Stimulated activated naive CD8-positive, alpha-beta T cell treated with anti-CD3 and anti-CD28 coated beads, Interleukin-15, Interleukin-2, amounts not matched to agents 100 ng/mL and 50 ng/mL, for 24 hours (primary cell): Measurements from ENCODE around the gene RFX2.
"Not testable (repeated sequence)": the region's sequence is repeated elsewhere in the genome, so short reads cannot be mapped to it uniquely, and the experiment has no call there.

Source experiments
- H3K27ac Mint-ChIP-seq: one replicate; pipeline ENCODE4 v1.8.0; 2021; ENCODE audit warnings: mild to moderate bottlenecking, mixed read lengths
- H3K27me3 Mint-ChIP-seq: one replicate; pipeline ENCODE4 v1.8.0; 2021; ENCODE audit warnings: mixed read lengths
- H3K36me3 Mint-ChIP-seq: one replicate; pipeline ENCODE4 v1.8.0; 2021; ENCODE audit warnings: low read depth, mixed read lengths
- H3K4me1 Mint-ChIP-seq: one replicate; pipeline ENCODE4 v1.8.0; 2021; ENCODE audit warnings: low read depth, mixed read lengths
- H3K4me3 Mint-ChIP-seq: one replicate; pipeline ENCODE4 v1.8.0; 2021; ENCODE audit warnings: mild to moderate bottlenecking, mixed read lengths
- H3K9me3 Mint-ChIP-seq: one replicate; pipeline ENCODE4 v1.8.0; 2021; ENCODE audit warnings: mixed read lengths

Gene RFX2

GRCh38 chr19:6014551-6015135 lies 95.7 kb downstream of the RFX2 start:
- H3K27me3 Mint-ChIP-seq, result no peaks in the 10 kb centered on the region
- no peak overlapping the region for H3K27ac Mint-ChIP-seq
- no peaks in the 10 kb centered on the region for H3K36me3 Mint-ChIP-seq
- H3K9me3 Mint-ChIP-seq, result no peaks in the 10 kb centered on the region
- no peaks in the 10 kb centered on the region for H3K4me1 Mint-ChIP-seq
- H3K4me3 Mint-ChIP-seq, result no peak overlapping the region

DNA sequence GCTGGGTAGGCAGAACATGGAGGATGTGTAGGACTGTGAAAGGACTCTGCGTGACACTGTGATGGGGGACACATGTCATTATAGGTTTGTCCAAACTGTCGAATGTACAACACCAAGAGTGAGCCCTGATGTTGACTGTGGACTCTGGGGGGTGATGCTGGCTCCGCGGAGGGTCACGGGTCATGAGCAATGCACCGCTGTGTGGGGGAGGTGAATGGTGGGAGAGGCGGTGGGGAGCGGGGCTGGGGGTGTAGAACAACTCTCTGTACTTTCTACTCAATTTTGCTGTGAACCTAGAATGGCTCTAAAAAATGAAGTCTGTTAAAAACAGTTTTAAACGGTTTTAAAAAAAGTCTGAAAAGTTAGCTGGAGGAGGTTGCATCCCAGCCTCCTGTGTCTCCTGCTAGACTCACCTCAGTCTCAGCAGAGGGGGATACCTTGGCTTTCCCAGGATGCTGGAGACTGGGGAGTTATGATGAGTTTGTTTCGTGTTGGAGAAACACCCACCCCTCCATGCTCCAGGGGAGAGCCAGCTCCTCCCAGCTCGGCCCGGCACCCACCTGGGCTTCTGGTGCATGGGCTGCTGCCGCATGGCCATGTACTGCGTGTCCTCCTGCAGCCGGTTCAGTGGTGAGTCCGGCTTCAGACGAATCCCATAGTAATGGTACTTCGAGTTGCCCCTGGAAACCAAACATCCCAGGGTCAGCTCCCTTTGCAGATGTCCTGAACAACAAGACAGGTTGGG lies 97.7 kb downstream of the RFX2 start:
- no peaks in the 10 kb centered on the region for H3K36me3 Mint-ChIP-seq
- no peaks in the 10 kb centered on the region for H3K4me1 Mint-ChIP-seq
- no peak overlapping the region for H3K27ac Mint-ChIP-seq
- H3K9me3 Mint-ChIP-seq, result no peaks in the 10 kb centered on the region
- no peak overlapping the region for H3K4me3 Mint-ChIP-seq
- no peaks in the 10 kb centered on the region for H3K27me3 Mint-ChIP-seq

GRCh38 chr19:6011794-6012193 lies 98.5 kb downstream of the RFX2 start:
- Mint-ChIP-seq H3K27ac (no peak overlapping the region), H3K4me1 (no peaks in the 10 kb centered on the region), H3K27me3 (no peaks in the 10 kb centered on the region), H3K9me3 (no peaks in the 10 kb centered on the region), H3K4me3 (no peak overlapping the region), H3K36me3 (no peaks in the 10 kb centered on the region)

- Mint-ChIP-seq H3K36me3 (no peaks in the 10 kb centered on the region), H3K9me3 (no peaks in the 10 kb centered on the region), H3K4me1 (no peaks in the 10 kb centered on the region), H3K27ac (no peak overlapping the region), H3K4me3 (no peak overlapping the region), H3K27me3 (no peaks in the 10 kb centered on the region)
These were observed 99.1 kb downstream of the RFX2 start for GRCh38 chr19:6011206-6011605.

GRCh38 chr19:6010107-6010506 lies 100.2 kb downstream of the RFX2 start:
- Mint-ChIP-seq H3K27ac (no peak overlapping the region), H3K4me3 (no peak overlapping the region), H3K9me3 (no peaks in the 10 kb centered on the region), H3K36me3 (no peaks in the 10 kb centered on the region), H3K27me3 (no peaks in the 10 kb centered on the region), H3K4me1 (no peaks in the 10 kb centered on the region)

DNA sequence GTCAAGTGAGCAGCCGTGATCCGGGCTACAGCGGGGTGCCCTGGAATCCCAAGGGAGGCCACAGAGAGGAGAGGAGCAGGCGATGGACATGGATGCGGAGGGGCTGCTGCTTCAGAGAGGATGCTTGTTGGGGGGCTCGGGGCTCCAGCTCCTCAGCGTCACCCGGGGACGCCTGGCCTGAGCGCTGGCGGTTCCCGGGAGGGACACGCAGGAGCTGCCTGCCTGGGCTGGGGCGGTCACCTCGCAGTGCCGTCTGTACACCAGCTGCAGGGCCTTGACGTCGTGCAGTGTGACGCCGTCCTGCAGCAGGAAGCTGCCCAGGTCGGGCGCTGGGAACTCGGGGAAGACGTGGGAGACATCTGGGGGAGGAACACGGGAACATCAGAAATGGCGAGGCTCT lies 102.4 kb downstream of the RFX2 start:
- no peaks in the 10 kb centered on the region for H3K36me3 Mint-ChIP-seq
- no peak overlapping the region for H3K27ac Mint-ChIP-seq
- no peak overlapping the region for H3K4me3 Mint-ChIP-seq
- H3K27me3 Mint-ChIP-seq, result no peaks in the 10 kb centered on the region
- no peaks in the 10 kb centered on the region for H3K4me1 Mint-ChIP-seq
- H3K9me3 Mint-ChIP-seq, result no peaks in the 10 kb centered on the region

- Mint-ChIP-seq H3K27me3 (no peaks in the 10 kb centered on the region), H3K4me1 (no peaks in the 10 kb centered on the region), H3K36me3 (no peaks in the 10 kb centered on the region), H3K9me3 (no peaks in the 10 kb centered on the region), H3K27ac (no peak overlapping the region), H3K4me3 (no peak overlapping the region)
These were observed 103.4 kb downstream of the RFX2 start for GRCh38 chr19:6006896-6007295.

DNA sequence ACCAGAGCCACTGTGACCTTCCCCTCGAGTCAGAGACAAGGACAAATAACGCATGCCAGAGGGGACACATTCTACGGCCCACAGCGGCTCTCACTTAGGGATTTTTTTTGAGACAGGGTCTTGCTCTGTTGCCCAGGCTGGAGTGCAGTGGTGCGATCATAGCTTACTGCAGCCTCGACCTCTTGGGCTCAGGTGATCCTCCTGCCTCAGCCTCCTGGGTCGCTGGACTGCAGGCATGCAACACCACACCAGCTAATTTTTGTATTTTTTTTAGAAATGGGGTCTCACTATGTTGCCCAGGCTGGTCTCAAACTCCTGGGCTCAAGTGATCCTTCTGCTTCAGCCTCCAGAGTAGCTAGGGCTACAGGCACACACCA lies 104.2 kb downstream of the RFX2 start:
- H3K4me3 Mint-ChIP-seq, H3K27me3 Mint-ChIP-seq, H3K27ac Mint-ChIP-seq, H3K9me3 Mint-ChIP-seq, H3K36me3 Mint-ChIP-seq, H3K4me1 Mint-ChIP-seq: not testable (repeated sequence)

- Mint-ChIP-seq H3K27me3 (no peaks in the 10 kb centered on the region), H3K27ac (no peak overlapping the region), H3K4me1 (no peaks in the 10 kb centered on the region), H3K4me3 (no peak overlapping the region), H3K9me3 (no peaks in the 10 kb centered on the region), H3K36me3 (peaks cover 2% of the 10 kb centered on the region)
These were observed 104.8 kb downstream of the RFX2 start for GRCh38 chr19:6005321-6006069.

GRCh38 chr19:6003976-6004375 lies 106.3 kb downstream of the RFX2 start:
- Mint-ChIP-seq H3K36me3 (peaks cover 11% of the 10 kb centered on the region), H3K9me3 (no peaks in the 10 kb centered on the region), H3K27ac (no peak overlapping the region), H3K4me3 (no peak overlapping the region), H3K4me1 (no peaks in the 10 kb centered on the region), H3K27me3 (no peaks in the 10 kb centered on the region)

- Mint-ChIP-seq H3K9me3 (no peaks in the 10 kb centered on the region), H3K36me3 (peaks cover 11% of the 10 kb centered on the region), H3K4me3 (no peak overlapping the region), H3K27me3 (no peaks in the 10 kb centered on the region), H3K27ac (no peak overlapping the region), H3K4me1 (no peaks in the 10 kb centered on the region)
These were observed 107.7 kb downstream of the RFX2 start for GRCh38 chr19:6002591-6002990.

GRCh38 chr19:6000228-6000847 lies 110.0 kb downstream of the RFX2 start:
- H3K4me1 Mint-ChIP-seq, result no peaks in the 10 kb centered on the region
- H3K27ac Mint-ChIP-seq, result no peak overlapping the region
- H3K9me3 Mint-ChIP-seq, result no peaks in the 10 kb centered on the region
- peaks cover 11% of the 10 kb centered on the region for H3K36me3 Mint-ChIP-seq
- H3K27me3 Mint-ChIP-seq, result no peaks in the 10 kb centered on the region
- no peak overlapping the region for H3K4me3 Mint-ChIP-seq

- H3K27me3 Mint-ChIP-seq, result no peaks in the 10 kb centered on the region
- no peaks in the 10 kb centered on the region for H3K9me3 Mint-ChIP-seq
- no peak overlapping the region for H3K4me3 Mint-ChIP-seq
- H3K36me3 Mint-ChIP-seq, result peaks cover 11% of the 10 kb centered on the region
- H3K4me1 Mint-ChIP-seq, result no peaks in the 10 kb centered on the region
- no peak overlapping the region for H3K27ac Mint-ChIP-seq
These were observed 110.6 kb downstream of the RFX2 start for GRCh38 chr19:5999693-6000092.

DNA sequence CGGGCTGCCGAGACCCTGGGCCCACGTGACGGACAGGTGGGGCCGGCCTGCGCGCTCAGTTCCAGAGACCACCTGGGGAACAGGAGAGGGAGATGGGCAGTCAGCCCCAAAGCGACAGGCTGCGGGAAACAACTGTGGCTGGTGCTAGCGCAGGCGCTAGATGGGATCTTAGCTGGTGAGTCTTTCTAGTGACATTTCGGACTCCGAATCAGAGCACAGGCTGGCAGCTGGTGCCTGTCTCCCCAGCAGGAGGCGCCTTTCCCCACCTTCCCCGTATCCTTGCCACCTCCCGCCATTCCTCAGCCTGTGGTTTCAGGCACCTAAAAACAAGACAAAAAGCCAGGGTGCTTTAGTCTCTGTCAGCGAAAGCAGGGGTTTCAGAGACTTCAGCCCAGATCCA lies 112.9 kb downstream of the RFX2 start:
- Mint-ChIP-seq H3K4me1 (no peaks in the 10 kb centered on the region), H3K27me3 (no peaks in the 10 kb centered on the region), H3K27ac (no peak overlapping the region), H3K4me3 (no peak overlapping the region), H3K36me3 (peaks cover 11% of the 10 kb centered on the region), H3K9me3 (no peaks in the 10 kb centered on the region)

- Mint-ChIP-seq H3K27me3 (no peaks in the 10 kb centered on the region), H3K36me3 (peaks cover 11% of the 10 kb centered on the region), H3K4me3 (no peak overlapping the region), H3K4me1 (no peaks in the 10 kb centered on the region), H3K9me3 (no peaks in the 10 kb centered on the region), H3K27ac (no peak overlapping the region)
These were observed 113.5 kb downstream of the RFX2 start for GRCh38 chr19:5996623-5997320.
